ENCODE data around the gene STRBP.
"Not testable (repeated sequence)": the region's sequence is repeated elsewhere in the genome, so short reads cannot be mapped to it uniquely, and the experiment has no call there.

DNA sequence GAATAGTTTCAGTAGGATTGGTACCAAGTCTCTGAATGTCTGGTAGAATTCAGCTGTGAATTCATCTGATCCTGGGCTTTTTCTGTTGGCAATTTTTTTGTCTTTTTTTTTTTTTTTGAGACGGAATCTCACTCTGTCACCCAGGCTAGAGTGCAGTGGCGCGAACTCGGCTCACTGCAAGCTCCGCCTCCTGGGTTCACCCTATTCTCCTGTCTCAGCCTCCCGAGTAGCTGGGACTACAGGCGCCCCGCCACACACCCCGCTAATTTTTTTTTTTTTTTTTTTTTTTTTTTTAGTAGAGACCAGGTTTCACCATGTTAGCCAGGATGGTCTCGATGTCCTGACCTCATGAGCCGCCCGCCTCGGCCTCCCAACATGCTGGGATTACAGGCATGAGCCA is 67.9 kb downstream of the STRBP start:
- not testable (repeated sequence) for TF ChIP-seq NFRKB (IDR thresholded peaks at IDR 0.05); HDGF (IDR thresholded peaks at IDR 0.05; ENCODE audit: borderline replicate concordance); CTBP1 (IDR thresholded peaks at IDR 0.05; ENCODE audit: borderline replicate concordance); FOXA1 (IDR thresholded peaks at IDR 0.05); LEF1 (IDR thresholded peaks at IDR 0.05; ENCODE audit: borderline replicate concordance); TARDBP (IDR thresholded peaks at IDR 0.05); FOXM1 (IDR thresholded peaks at IDR 0.05; ENCODE audit: borderline replicate concordance); BHLHE40 (IDR thresholded peaks at IDR 0.05; ENCODE audit: borderline replicate concordance)

Measured in HEK293T (cell line).